Measurements from ENCODE around the gene TSPAN3. TPM values are rescaled to one million over a fixed set of nuclear protein-coding genes. Genes with fewer than 3 reads are reported as not detected.

TSPAN3 gene
- total and polyA plus RNA-seq, 4 donors: 49.3 to 82.8 (median 78.7) TPM

DNA sequence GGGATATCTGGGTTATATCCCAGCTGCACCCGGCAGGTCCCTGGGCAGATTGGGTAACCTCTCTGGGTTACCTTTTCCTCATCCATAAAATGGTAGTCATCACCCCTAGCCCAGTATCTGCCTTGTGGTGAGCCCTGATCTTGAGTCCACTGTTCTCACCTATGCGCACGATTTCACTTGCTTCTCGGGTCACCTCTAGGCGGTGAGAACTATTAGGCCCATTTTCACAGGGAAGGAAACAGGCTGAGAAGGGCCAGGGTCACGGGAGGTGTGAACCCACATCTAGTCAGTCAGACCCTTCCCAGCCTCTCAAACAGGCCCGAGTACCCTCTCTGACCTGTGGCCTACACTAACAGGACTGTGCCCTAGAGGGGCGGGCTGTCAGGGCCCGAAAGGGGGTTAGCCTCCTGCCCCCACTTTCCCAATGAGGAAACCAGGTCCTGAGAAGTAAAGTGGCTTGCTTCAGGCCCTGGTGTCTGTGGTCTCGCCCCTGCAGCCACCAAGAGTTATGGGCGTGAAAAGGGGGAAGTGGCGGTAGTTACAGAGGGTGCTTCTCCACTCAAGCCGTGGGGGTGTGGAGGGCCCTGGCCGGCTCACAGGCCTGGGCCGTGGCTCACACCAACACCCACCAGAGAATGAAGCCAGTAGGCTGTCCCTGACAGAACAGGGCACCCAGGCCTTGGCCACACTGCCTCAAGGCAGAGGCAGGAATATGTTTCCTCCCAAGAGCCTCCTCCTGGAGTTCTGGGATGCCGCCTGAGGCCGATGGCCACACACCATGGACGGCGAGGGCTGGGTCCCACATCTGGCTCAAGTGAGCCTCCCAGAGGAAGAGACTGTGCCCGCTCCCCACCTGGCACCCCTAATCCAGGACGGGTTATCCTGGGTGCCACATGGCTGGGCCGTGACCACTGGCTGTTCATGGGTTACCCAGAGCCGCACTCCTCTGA is 56.5 kb downstream of the TSPAN3 start:
- no peaks in the 10 kb centered on the region for H3K27me3 ChIP-seq (ENCODE audit: control insufficient read depth in 4 of 4, insufficient read depth in 4 of 4, low read length in 3 of 4)
- H3K36me3 ChIP-seq (ENCODE audit: control insufficient read depth in 4 of 4, insufficient read depth in 3 of 4, low read depth in 1 of 4, low read length in 3 of 4): no peaks in the 10 kb centered on the region
- no peaks in the 10 kb centered on the region for H3K9me3 ChIP-seq (ENCODE audit: control insufficient read depth in 4 of 4, low read length in 3 of 4)
- peak overlapping the region in 1 of 2 donors; percentile 50 for H3K27ac ChIP-seq (ENCODE audit: low read depth in 1 of 2, low read length in 2 of 2)
- no peak overlapping the region for H3K4me3 ChIP-seq (ENCODE audit: low read depth in 1 of 3, low read length in 3 of 3)
- H3K9ac ChIP-seq (ENCODE audit: low read depth in 1 of 2, low read length in 2 of 2): no peak overlapping the region
- no peak for DNase-seq (ENCODE audit: low spot score)
- 83% methylated on average over 23 of the region's 23 CpGs for WGBS
- no peaks in the 10 kb centered on the region for H3K4me1 ChIP-seq (ENCODE audit: control insufficient read depth in 4 of 4, insufficient read depth in 4 of 4, low read length in 3 of 4)
- TF ChIP-seq, protein P1, sequence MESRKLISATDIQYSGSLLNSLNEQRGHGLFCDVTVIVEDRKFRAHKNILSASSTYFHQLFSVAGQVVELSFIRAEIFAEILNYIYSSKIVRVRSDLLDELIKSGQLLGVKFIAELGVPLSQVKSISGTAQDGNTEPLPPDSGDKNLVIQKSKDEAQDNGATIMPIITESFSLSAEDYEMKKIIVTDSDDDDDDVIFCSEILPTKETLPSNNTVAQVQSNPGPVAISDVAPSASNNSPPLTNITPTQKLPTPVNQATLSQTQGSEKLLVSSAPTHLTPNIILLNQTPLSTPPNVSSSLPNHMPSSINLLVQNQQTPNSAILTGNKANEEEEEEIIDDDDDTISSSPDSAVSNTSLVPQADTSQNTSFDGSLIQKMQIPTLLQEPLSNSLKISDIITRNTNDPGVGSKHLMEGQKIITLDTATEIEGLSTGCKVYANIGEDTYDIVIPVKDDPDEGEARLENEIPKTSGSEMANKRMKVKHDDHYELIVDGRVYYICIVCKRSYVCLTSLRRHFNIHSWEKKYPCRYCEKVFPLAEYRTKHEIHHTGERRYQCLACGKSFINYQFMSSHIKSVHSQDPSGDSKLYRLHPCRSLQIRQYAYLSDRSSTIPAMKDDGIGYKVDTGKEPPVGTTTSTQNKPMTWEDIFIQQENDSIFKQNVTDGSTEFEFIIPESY (IDR thresholded peaks at IDR 0.05): no peak
- TF ChIP-seq FOXA2 (IDR thresholded peaks at IDR 0.05) (no peak), JUND (IDR thresholded peaks at IDR 0.05) (no peak), HNF4G (IDR thresholded peaks at IDR 0.05) (no peak), MAX (IDR thresholded peaks at IDR 0.05) (no peak)

DNA sequence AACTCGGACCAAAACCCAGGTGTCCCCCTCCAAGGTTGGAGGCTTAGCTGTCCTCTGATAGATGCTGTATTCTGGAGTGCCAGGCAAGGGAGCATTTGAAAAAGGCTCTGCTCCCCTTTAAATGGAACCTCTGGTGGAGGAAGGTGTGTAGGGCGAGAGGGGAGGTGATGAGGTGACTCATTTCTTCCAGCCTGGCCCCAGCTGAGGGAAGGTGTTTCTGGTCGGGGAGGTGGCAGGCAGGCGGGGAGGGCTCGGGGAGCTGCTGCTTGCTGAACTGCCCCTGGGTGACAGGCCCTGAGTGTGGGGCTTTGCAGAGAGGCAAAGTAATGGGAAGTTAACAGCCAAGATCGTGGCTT is 57.2 kb downstream of the TSPAN3 start:
- no peaks in the 10 kb centered on the region for H3K4me1 ChIP-seq (ENCODE audit: control insufficient read depth in 4 of 4, insufficient read depth in 4 of 4, low read length in 3 of 4)
- H3K27ac ChIP-seq (ENCODE audit: low read depth in 1 of 2, low read length in 2 of 2): peak overlapping the region in 1 of 2 donors; percentile 50
- no peak for DNase-seq (ENCODE audit: low spot score)
- TF ChIP-seq, protein P1 (IDR thresholded peaks at IDR 0.05): no peak
- TF ChIP-seq GABPA (IDR thresholded peaks at IDR 0.05 in 1 of 2, conservative IDR thresholded peaks at IDR 0.05 in 1 of 2) (no peak), HNF4G (IDR thresholded peaks at IDR 0.05) (no peak), JUND (IDR thresholded peaks at IDR 0.05) (peak; percentile 54 to 57), EGR1 (IDR thresholded peaks at IDR 0.05; ENCODE audit: low read depth in 2 of 2) (no peak)
- H3K27me3 ChIP-seq (ENCODE audit: control insufficient read depth in 4 of 4, insufficient read depth in 4 of 4, low read length in 3 of 4): no peaks in the 10 kb centered on the region
- WGBS: 79% methylated on average over 6 of the region's 6 CpGs
- no peak overlapping the region for H3K4me3 ChIP-seq (ENCODE audit: low read depth in 1 of 3, low read length in 3 of 3)
- H3K9ac ChIP-seq (ENCODE audit: low read depth in 1 of 2, low read length in 2 of 2): no peak overlapping the region
- no peaks in the 10 kb centered on the region for H3K36me3 ChIP-seq (ENCODE audit: control insufficient read depth in 4 of 4, insufficient read depth in 3 of 4, low read depth in 1 of 4, low read length in 3 of 4)
- no peaks in the 10 kb centered on the region for H3K9me3 ChIP-seq (ENCODE audit: control insufficient read depth in 4 of 4, low read length in 3 of 4)

GRCh38 chr15:77012868-77013267 is 58.0 kb downstream of the TSPAN3 start:
- Histone ChIP-seq H3K4me3 (ENCODE audit: low read depth in 1 of 3, low read length in 3 of 3) (no peak overlapping the region), H3K36me3 (ENCODE audit: control insufficient read depth in 4 of 4, insufficient read depth in 3 of 4, low read depth in 1 of 4, low read length in 3 of 4) (no peaks in the 10 kb centered on the region), H3K4me1 (ENCODE audit: control insufficient read depth in 4 of 4, insufficient read depth in 4 of 4, low read length in 3 of 4) (no peaks in the 10 kb centered on the region), H3K27ac (ENCODE audit: low read depth in 1 of 2, low read length in 2 of 2) (peak overlapping the region in 1 of 2 donors; percentile 25), H3K9ac (ENCODE audit: low read depth in 1 of 2, low read length in 2 of 2) (no peak overlapping the region), H3K9me3 (ENCODE audit: control insufficient read depth in 4 of 4, low read length in 3 of 4) (no peaks in the 10 kb centered on the region), H3K27me3 (ENCODE audit: control insufficient read depth in 4 of 4, insufficient read depth in 4 of 4, low read length in 3 of 4) (no peaks in the 10 kb centered on the region)
- no peak for DNase-seq (ENCODE audit: low spot score)
- 63% methylated on average over 4 of the region's 4 CpGs for WGBS
- TF ChIP-seq, protein P2, sequence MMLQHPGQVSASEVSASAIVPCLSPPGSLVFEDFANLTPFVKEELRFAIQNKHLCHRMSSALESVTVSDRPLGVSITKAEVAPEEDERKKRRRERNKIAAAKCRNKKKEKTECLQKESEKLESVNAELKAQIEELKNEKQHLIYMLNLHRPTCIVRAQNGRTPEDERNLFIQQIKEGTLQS (IDR thresholded peaks at IDR 0.05): no peak
- TF ChIP-seq TAF1 (conservative IDR thresholded peaks at IDR 0.05): no peak
- TF ChIP-seq JUND (IDR thresholded peaks at IDR 0.05): no peak
- no peak for TF ChIP-seq FOXA2 (IDR thresholded peaks at IDR 0.05)
- TF ChIP-seq MAX (IDR thresholded peaks at IDR 0.05): no peak
- TF ChIP-seq, protein P3, sequence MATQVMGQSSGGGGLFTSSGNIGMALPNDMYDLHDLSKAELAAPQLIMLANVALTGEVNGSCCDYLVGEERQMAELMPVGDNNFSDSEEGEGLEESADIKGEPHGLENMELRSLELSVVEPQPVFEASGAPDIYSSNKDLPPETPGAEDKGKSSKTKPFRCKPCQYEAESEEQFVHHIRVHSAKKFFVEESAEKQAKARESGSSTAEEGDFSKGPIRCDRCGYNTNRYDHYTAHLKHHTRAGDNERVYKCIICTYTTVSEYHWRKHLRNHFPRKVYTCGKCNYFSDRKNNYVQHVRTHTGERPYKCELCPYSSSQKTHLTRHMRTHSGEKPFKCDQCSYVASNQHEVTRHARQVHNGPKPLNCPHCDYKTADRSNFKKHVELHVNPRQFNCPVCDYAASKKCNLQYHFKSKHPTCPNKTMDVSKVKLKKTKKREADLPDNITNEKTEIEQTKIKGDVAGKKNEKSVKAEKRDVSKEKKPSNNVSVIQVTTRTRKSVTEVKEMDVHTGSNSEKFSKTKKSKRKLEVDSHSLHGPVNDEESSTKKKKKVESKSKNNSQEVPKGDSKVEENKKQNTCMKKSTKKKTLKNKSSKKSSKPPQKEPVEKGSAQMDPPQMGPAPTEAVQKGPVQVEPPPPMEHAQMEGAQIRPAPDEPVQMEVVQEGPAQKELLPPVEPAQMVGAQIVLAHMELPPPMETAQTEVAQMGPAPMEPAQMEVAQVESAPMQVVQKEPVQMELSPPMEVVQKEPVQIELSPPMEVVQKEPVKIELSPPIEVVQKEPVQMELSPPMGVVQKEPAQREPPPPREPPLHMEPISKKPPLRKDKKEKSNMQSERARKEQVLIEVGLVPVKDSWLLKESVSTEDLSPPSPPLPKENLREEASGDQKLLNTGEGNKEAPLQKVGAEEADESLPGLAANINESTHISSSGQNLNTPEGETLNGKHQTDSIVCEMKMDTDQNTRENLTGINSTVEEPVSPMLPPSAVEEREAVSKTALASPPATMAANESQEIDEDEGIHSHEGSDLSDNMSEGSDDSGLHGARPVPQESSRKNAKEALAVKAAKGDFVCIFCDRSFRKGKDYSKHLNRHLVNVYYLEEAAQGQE (IDR thresholded peaks at IDR 0.05): no peak
- TF ChIP-seq EGR1 (IDR thresholded peaks at IDR 0.05; ENCODE audit: low read depth in 2 of 2): no peak
- no peak for TF ChIP-seq CTCF (IDR thresholded peaks at IDR 0.05; ENCODE audit: low read depth, low read length, missing input control)
- no peak for TF ChIP-seq NR2F2 (IDR thresholded peaks at IDR 0.05)
- TF ChIP-seq RAD21 (IDR thresholded peaks at IDR 0.05): no peak
- no peak for TF ChIP-seq GABPA (IDR thresholded peaks at IDR 0.05 in 1 of 2, conservative IDR thresholded peaks at IDR 0.05 in 1 of 2)
- no peak for TF ChIP-seq FOXA1 (IDR thresholded peaks at IDR 0.05)
- TF ChIP-seq YY1 (IDR thresholded peaks at IDR 0.05): no peak

All from liver (tissue), 9 donors.